Measurements from ENCODE around the gene RIC3.
"Not testable (repeated sequence)": the region's sequence is repeated elsewhere in the genome, so short reads cannot be mapped to it uniquely, and the experiment has no call there.

The RIC3 gene

DNA sequence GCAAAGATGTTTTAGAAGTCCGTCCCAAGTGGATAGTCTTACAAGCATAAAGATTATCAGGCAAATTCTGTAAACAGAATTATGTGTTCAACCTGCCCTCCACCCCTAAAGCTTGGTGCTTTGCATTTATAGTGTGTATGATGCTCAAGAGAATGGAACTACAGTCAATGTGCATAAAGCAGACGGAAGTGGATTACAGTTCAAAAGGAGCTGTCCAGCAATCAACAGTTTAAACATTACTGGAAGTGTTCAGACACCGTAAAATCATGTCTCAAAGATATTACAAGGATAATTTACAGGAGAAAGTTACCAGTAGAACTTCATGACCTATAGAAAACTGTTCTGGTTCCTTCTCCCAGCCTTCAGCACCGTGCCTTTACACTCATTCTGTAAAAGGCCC is 1.0 kb downstream of the RIC3 start:
- Histone ChIP-seq H3K36me3 (ENCODE audit: insufficient read depth, low read length) (no peaks in the 10 kb centered on the region), H3K4me1 (ENCODE audit: insufficient read depth, low read length) (no peaks in the 10 kb centered on the region), H3K4me3 (ENCODE audit: low read length) (peak overlapping the region; percentile 66), H3K9me3 (ENCODE audit: low read length) (no peaks in the 10 kb centered on the region), H3K27me3 (ENCODE audit: insufficient read depth, low read length) (peaks cover 4% of the 10 kb centered on the region), H2AFZ (ENCODE audit: low read depth, low read length) (peak overlapping the region; percentile 69)

DNA sequence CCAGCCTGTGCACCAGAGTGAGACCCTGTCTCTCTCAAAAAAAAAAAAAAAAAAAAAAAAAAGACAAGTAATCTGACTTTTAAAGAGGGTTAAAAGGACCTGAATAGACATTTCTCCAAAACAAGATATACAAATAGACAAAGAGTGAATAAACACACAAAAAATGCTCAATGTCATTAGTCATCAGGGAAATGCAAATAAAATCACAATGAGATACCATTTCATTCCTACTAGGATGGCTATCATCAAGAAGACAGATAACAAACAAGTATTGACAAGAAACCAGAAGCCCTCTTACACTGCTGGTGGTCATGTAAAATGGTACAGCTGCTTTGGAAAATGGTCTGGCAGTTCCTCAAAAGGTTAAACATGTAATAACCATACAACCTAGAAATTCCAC is 4.1 kb downstream of the RIC3 start:
- Histone ChIP-seq H2AFZ (ENCODE audit: low read depth, low read length) (no peak overlapping the region), H3K4me1 (ENCODE audit: insufficient read depth, low read length) (no peaks in the 10 kb centered on the region), H3K9me3 (ENCODE audit: low read length) (no peaks in the 10 kb centered on the region), H3K36me3 (ENCODE audit: insufficient read depth, low read length) (no peaks in the 10 kb centered on the region), H3K4me3 (ENCODE audit: low read length) (no peak overlapping the region), H3K27me3 (ENCODE audit: insufficient read depth, low read length) (peaks cover 3% of the 10 kb centered on the region)

DNA sequence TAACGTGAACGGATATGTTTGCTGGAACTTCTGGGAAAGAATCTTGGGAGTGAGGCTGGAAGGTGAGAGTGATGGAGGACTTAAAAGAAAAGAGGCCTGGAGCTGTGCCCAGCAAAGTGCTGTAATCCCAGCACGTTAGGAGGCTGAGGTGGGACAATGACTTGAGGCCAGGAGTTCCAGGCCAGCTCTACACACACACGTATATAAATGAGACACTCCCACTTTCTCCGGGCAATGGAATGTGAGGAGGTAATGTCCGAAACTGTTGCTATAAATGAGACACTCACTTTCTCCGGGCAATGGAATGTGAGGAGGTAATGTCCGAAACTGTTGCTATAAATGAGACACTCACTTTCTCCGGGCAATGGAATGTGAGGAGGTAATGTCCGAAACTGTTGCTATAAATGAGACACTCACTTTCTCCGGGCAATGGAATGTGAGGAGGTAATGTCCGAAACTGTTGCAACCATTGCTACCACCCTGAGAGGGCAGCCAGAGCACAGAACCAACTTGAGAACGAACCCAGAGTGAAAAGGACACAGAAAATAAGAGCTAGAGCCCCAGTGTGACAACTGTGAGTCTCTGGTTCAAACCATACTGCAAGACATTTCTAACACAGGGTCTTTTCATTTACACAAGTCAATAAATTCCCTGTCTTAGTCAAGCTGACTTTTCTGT is 7.1 kb downstream of the RIC3 start:
- H2AFZ ChIP-seq (ENCODE audit: low read depth, low read length); H3K36me3 ChIP-seq (ENCODE audit: insufficient read depth, low read length); H3K27me3 ChIP-seq (ENCODE audit: insufficient read depth, low read length); H3K4me3 ChIP-seq (ENCODE audit: low read length); H3K9me3 ChIP-seq (ENCODE audit: low read length); H3K4me1 ChIP-seq (ENCODE audit: insufficient read depth, low read length): not testable (repeated sequence)

DNA sequence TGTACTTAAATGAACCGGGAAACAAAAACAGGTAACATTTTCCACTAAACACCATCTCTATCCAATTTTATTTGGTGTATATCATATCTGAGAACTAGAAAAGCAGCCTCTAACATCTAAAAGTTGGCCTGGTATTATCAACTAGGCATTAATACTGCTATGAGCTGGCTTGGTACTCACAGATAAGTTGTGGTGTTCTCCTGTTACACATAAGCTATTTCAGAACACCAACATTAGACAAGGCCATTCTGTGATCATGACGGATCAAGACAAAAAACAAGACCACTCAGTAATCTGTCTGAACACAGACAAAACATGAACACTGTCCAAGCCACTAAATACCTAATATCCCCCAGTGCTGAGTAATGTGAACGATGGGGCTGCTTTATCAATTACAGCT is 11.9 kb downstream of the RIC3 start:
- no peaks in the 10 kb centered on the region for H3K9me3 ChIP-seq (ENCODE audit: low read length)
- no peaks in the 10 kb centered on the region for H3K27me3 ChIP-seq (ENCODE audit: insufficient read depth, low read length)
- no peak overlapping the region for H3K4me3 ChIP-seq (ENCODE audit: low read length)
- no peaks in the 10 kb centered on the region for H3K36me3 ChIP-seq (ENCODE audit: insufficient read depth, low read length)
- H2AFZ ChIP-seq (ENCODE audit: low read depth, low read length) = no peak overlapping the region
- H3K4me1 ChIP-seq (ENCODE audit: insufficient read depth, low read length) = no peaks in the 10 kb centered on the region

DNA sequence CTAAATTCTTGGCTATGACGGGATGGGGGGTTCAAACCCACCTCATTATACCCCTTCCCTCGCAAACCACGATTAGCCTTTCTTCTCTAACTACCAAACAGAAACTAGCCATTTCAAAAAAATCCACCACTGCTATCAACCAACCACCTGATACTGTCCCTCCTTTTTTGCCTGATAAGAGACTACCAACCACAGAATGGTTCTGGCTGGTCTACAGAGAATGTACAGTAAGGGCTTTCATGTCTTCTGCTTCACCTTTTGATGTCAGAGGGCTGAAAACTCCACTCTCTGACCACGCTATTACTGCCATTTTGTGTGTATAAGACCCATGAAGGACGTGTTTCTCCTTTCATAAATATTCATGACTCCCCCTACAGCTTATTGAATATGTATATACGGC is 19.1 kb downstream of the RIC3 start:
- Histone ChIP-seq H2AFZ (ENCODE audit: low read depth, low read length) (no peak overlapping the region), H3K4me3 (ENCODE audit: low read length) (no peak overlapping the region), H3K9me3 (ENCODE audit: low read length) (no peaks in the 10 kb centered on the region), H3K36me3 (ENCODE audit: insufficient read depth, low read length) (no peaks in the 10 kb centered on the region), H3K4me1 (ENCODE audit: insufficient read depth, low read length) (no peaks in the 10 kb centered on the region), H3K27me3 (ENCODE audit: insufficient read depth, low read length) (no peaks in the 10 kb centered on the region)

DNA sequence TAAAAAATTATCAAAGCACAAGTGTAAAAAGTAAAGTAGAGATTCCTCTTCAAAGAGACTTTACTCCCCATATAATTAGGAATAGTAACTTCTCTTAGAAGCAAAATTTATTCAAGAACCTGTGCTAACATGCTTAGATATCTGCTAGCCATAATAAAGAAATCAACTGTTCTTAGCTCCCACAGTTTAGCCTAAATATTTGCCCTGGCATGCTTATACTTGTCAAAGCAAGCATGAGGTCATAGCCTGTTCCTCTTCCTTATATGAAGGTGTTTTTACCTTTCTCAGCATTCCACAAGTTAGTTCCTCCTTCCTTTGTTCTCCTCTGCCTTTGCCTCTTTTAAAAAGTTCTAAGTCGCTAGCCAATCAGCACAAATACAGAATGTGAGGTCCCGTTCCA is 30.3 kb downstream of the RIC3 start:
- H3K4me3 ChIP-seq (ENCODE audit: low read length) = no peak overlapping the region
- no peak overlapping the region for H2AFZ ChIP-seq (ENCODE audit: low read depth, low read length)
- no peaks in the 10 kb centered on the region for H3K27me3 ChIP-seq (ENCODE audit: insufficient read depth, low read length)
- peaks cover under 1% of the 10 kb centered on the region for H3K36me3 ChIP-seq (ENCODE audit: insufficient read depth, low read length)
- H3K9me3 ChIP-seq (ENCODE audit: low read length) = peaks cover 6% of the 10 kb centered on the region
- no peaks in the 10 kb centered on the region for H3K4me1 ChIP-seq (ENCODE audit: insufficient read depth, low read length)

DNA sequence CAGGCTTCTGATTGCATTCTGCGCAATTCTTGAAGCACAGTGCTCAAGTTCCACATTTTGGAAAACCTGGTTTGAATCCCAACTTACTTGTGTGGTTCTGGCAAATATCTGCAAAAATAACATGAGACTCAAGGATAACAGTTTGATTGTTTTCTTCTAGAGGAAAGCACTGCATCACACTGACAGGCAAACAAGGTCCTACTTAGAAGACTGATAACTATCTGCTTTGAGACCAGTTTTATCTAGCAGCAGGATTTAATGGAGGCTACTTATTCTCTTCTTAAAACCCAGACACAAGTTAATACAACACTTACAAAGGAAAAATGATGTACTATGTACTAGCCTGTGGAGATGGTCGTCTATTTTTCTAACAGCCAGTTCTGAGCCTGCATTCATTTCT is 41.4 kb downstream of the RIC3 start:
- H3K36me3 ChIP-seq (ENCODE audit: insufficient read depth, low read length) = no peaks in the 10 kb centered on the region

DNA sequence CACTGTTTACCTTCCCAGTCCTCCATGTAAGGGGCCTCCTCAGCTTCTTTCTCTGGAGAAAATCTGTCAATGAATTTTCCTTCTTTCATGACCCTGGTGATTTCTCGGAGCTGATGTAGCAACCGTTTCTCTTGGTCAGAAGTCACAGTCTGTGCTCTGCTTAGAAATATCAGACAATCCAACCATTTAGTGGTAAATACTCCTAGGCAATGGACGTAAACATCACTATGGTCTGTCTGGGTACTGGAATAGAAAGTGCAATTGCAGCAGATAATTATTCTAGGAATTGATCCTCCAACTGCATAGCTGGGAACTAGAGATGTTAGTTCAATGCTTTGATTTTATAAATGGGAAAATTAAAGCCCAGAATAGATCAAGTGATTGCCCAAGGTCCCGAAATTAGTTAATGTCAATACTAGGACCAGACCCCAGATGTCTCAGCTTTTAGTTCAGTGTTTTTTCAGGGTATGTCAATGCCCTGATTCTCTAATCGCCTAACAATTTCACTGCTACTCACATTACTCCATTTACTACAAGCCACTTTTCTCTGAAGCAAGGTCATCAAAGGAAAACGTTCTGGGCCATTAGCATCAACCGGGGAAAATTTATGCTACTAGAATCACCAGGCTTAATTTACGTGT is 42.1 kb downstream of the RIC3 start:
- H3K4me1 ChIP-seq (ENCODE audit: insufficient read depth, low read length) = no peaks in the 10 kb centered on the region
- H3K4me3 ChIP-seq (ENCODE audit: low read length) = no peak overlapping the region
- H3K27me3 ChIP-seq (ENCODE audit: insufficient read depth, low read length) = no peaks in the 10 kb centered on the region
- H2AFZ ChIP-seq (ENCODE audit: low read depth, low read length) = no peak overlapping the region
- no peaks in the 10 kb centered on the region for H3K9me3 ChIP-seq (ENCODE audit: low read length)
- no peaks in the 10 kb centered on the region for H3K36me3 ChIP-seq (ENCODE audit: insufficient read depth, low read length)

More for the DNA sequence above, 41.4 kb downstream of the RIC3 start:
- H3K27me3 ChIP-seq (ENCODE audit: insufficient read depth, low read length) = no peaks in the 10 kb centered on the region
- H3K4me1 ChIP-seq (ENCODE audit: insufficient read depth, low read length) = no peaks in the 10 kb centered on the region
- H3K9me3 ChIP-seq (ENCODE audit: low read length) = no peaks in the 10 kb centered on the region
- H2AFZ ChIP-seq (ENCODE audit: low read depth, low read length) = no peak overlapping the region
- H3K4me3 ChIP-seq (ENCODE audit: low read length) = no peak overlapping the region

DNA sequence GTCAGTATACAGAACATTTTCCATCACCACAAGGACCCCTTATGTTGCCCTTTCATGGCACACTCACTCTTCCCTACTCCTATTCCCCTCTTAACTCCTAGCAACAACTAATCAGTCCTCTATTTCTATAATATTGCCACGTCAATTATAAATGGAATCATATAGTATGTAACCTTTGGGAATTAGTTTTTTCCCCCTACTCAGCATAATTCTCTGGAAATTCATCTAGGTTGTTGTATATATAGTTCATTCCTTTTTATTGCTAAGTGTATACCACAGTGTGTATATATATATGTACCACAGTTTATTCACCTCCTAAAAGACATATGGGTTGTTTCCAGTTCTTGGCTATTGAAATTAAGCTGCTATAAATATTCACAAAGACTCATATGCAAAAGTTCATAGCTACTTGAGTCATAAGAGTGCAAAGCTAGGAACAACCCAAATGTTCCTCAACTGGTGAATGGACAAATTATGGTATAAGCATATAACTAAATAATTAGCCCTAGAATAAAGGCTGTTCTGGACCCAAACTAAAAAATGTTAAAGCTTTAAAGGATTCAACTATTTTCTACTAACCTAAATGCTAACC is 46.6 kb downstream of the RIC3 start:
- H3K36me3 ChIP-seq (ENCODE audit: insufficient read depth, low read length) = no peaks in the 10 kb centered on the region
- H3K4me3 ChIP-seq (ENCODE audit: low read length) = no peak overlapping the region
- H3K4me1 ChIP-seq (ENCODE audit: insufficient read depth, low read length) = no peaks in the 10 kb centered on the region
- H3K9me3 ChIP-seq (ENCODE audit: low read length) = peaks cover 2% of the 10 kb centered on the region
- no peaks in the 10 kb centered on the region for H3K27me3 ChIP-seq (ENCODE audit: insufficient read depth, low read length)
- H2AFZ ChIP-seq (ENCODE audit: low read depth, low read length) = no peak overlapping the region

DNA sequence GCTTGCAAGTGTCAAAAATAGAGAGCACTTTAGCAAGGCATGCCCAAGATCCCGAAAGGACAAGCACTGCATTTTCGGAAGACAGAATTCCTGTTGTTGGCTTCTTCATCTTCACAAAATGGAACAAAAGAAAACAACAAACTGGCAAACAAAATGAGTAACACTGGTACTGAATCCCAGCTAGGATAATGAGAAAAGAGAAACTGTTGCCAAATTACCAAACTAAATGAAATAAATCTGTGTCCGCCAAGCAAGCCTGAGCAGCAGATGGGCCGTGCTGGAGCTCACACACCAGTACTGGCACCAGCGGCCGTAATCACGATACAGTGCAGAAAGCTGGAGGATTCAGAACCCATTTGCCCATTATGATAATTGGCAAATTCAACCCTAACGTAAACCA is 57.2 kb downstream of the RIC3 start:
- Histone ChIP-seq H3K27me3 (ENCODE audit: insufficient read depth, low read length) (no peaks in the 10 kb centered on the region), H3K4me1 (ENCODE audit: insufficient read depth, low read length) (no peaks in the 10 kb centered on the region), H2AFZ (ENCODE audit: low read depth, low read length) (no peak overlapping the region), H3K4me3 (ENCODE audit: low read length) (no peak overlapping the region), H3K9me3 (ENCODE audit: low read length) (no peaks in the 10 kb centered on the region), H3K36me3 (ENCODE audit: insufficient read depth, low read length) (peaks cover 13% of the 10 kb centered on the region)

DNA sequence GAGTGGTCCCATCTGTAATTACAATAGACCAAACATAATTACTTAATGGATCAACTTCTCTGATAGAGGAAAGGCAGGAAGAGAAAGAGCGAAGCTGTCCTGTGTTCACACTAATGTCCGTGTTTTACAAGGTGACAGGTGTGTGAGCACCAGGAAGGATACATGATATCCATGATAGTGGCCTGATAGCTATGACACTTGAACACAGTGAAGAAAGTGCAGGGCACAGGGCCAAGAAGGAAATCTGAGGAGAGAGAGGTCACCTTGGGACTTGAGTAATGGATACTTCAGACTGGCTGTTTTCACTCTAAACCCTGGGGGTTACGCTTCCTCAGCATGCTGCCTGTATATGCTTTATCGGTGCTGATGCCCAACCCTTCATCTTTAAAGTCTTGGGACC is 58.4 kb downstream of the RIC3 start:
- Histone ChIP-seq H2AFZ (ENCODE audit: low read depth, low read length) (no peak overlapping the region), H3K4me3 (ENCODE audit: low read length) (no peak overlapping the region), H3K36me3 (ENCODE audit: insufficient read depth, low read length) (peaks cover 26% of the 10 kb centered on the region), H3K4me1 (ENCODE audit: insufficient read depth, low read length) (no peaks in the 10 kb centered on the region), H3K27me3 (ENCODE audit: insufficient read depth, low read length) (no peaks in the 10 kb centered on the region), H3K9me3 (ENCODE audit: low read length) (no peaks in the 10 kb centered on the region)

DNA sequence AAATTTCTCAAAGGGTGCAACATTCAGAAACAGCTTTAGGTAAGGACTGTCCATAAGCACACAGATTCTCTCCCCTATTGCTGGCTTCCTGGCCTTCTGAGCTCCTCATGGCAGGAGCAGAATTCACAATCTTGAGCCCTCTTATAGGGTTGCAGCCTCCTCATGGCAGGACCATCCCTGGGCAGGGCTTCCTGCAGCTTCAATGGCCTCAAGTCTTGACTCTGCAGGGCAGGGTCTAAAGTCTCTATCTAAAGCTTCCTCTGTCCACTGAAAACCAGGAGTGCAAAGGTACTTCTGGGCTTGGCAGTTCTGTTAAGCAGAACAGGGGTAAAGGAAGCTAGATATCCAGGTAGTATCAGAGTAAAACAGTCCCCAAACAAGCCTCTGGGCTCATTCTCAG is 59.1 kb downstream of the RIC3 start:
- Histone ChIP-seq H3K9me3 (ENCODE audit: low read length) (no peaks in the 10 kb centered on the region), H3K36me3 (ENCODE audit: insufficient read depth, low read length) (peaks cover 31% of the 10 kb centered on the region), H2AFZ (ENCODE audit: low read depth, low read length) (no peak overlapping the region), H3K4me1 (ENCODE audit: insufficient read depth, low read length) (no peaks in the 10 kb centered on the region), H3K4me3 (ENCODE audit: low read length) (no peak overlapping the region), H3K27me3 (ENCODE audit: insufficient read depth, low read length) (no peaks in the 10 kb centered on the region)

DNA sequence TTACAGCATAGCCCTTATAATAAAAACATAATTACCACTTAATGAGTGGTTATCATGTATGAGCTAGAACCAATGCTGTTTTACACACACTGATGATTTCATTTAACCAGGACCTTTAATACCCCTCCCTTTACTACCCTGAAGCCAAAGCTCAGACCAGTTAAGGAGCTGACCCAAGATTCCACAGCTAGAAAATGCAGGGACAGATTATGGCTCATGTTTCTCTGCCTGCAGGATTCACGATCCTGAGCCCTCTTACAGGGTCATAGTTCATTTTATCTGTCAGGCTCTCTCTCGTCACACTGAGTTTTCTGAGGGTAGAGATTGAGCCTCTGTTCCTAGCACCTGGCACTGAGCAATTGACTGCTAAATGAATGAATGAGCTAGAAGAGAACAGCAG is 60.4 kb downstream of the RIC3 start:
- H3K27me3 ChIP-seq (ENCODE audit: insufficient read depth, low read length) = no peaks in the 10 kb centered on the region
- H3K4me1 ChIP-seq (ENCODE audit: insufficient read depth, low read length) = no peaks in the 10 kb centered on the region
- no peak overlapping the region for H3K4me3 ChIP-seq (ENCODE audit: low read length)
- H2AFZ ChIP-seq (ENCODE audit: low read depth, low read length) = no peak overlapping the region
- H3K9me3 ChIP-seq (ENCODE audit: low read length) = no peaks in the 10 kb centered on the region
- H3K36me3 ChIP-seq (ENCODE audit: insufficient read depth, low read length) = peaks cover 44% of the 10 kb centered on the region
